Lung (tissue), 12 donors: ENCODE results near the gene TENT5C. TPM values are rescaled to one million over a fixed set of nuclear protein-coding genes. Genes with fewer than 3 reads are reported as not detected.

Experiments
- ATAC-seq: fragments of 200-7000 bp; cut with Tn5 transposase; one replicate; pipeline ENCODE4 v1.9.1; 2020; ENCODE audit warnings: moderate number of reproducible peaks; ENCODE audit not compliant: insufficient read depth, low FRiP score
- DNase-seq, 3 donors: peaks; one replicate each; pipeline ENCODE4 v3.0.0-alpha.2; 2013 to 2017
- H3K27ac ChIP-seq, 2 donors: one replicate each; pipeline ENCODE4 v1.5.1; 2013; ENCODE audit warnings: mild to moderate bottlenecking in 2 of 2, moderate library complexity in 2 of 2, control low read depth in 1 of 2, inconsistent platforms in 1 of 2, low read depth in 1 of 2, low read length in 1 of 2
- H3K27me3 ChIP-seq, 3 donors: one replicate each; pipeline ENCODE4 v1.5.1; 2013; ENCODE audit warnings: low read length in 2 of 3; ENCODE audit not compliant: control insufficient read depth in 3 of 3, insufficient read depth in 3 of 3
- H3K36me3 ChIP-seq, 4 donors: one replicate each; pipeline ENCODE4 v1.5.1; 2013; ENCODE audit warnings: low read length in 4 of 4, mild to moderate bottlenecking in 1 of 4, moderate library complexity in 1 of 4; ENCODE audit not compliant: control insufficient read depth in 4 of 4, insufficient read depth in 4 of 4
- H3K4me1 ChIP-seq, 5 donors: one replicate each; pipeline ENCODE4 v1.5.1; 2013; ENCODE audit warnings: low read length in 5 of 5, mild to moderate bottlenecking in 2 of 5, moderate library complexity in 1 of 5; ENCODE audit not compliant: control insufficient read depth in 5 of 5, insufficient read depth in 5 of 5
- H3K4me3 ChIP-seq: one replicate; pipeline ENCODE4 v1.5.1; 2013; ENCODE audit warnings: mild to moderate bottlenecking, control low read depth, moderate library complexity
- H3K9ac ChIP-seq, 2 donors: one replicate each; pipeline ENCODE4 v1.5.1; 2013; ENCODE audit warnings: low read length in 2 of 2, control low read depth in 1 of 2; ENCODE audit not compliant: insufficient read depth in 1 of 2
- H3K9me3 ChIP-seq, 4 donors: one replicate each; pipeline ENCODE4 v1.5.1; 2013; ENCODE audit warnings: low read length in 3 of 4, mild to moderate bottlenecking in 1 of 4, moderate library complexity in 1 of 4; ENCODE audit not compliant: control insufficient read depth in 4 of 4, insufficient read depth in 3 of 4
- WGBS, 2 donors: extraction: QIAGEN DNeasy Blood & Tissue Kit; methylation state at CpG; one replicate each; pipeline ENCODE4 v1.1.7; 2013; 5-methylcytosine and 5-hydroxymethylcytosine counted together
- polyA plus RNA-seq, 2 donors: library from polyadenylated mRNA; stranded (reverse); fragments of 200-250 nt; gene quantifications; one replicate each; pipeline ENCODE4 v1.2.1, GENCODE V29; 2013
- total RNA-seq, 2 donors: library from RNA; depleted of rRNA in 1 of 2; stranded (reverse); fragments of >200 nt in 1 of 2; gene quantifications; one replicate each; pipeline ENCODE4 v1.2.1, GENCODE V29; 2014 to 2021
- TF ChIP-seq, protein P1 (sequence below): IDR thresholded peaks from 2 replicates; pipeline ENCODE4 v1.5.1; 2012; ENCODE audit warnings: mild to moderate bottlenecking; ENCODE audit errors: control extremely low read depth, extremely low read depth
- donor health status: control.
- donor health status: control.
- donor health status: Bipolar disorder and iron deficiency.
- donor health status: healthy.
- donor health status: DM: yes; HTN: yes; CAD: no.

TENT5C gene
- total and polyA plus RNA-seq, 4 donors, result 2.7 to 39.0 (median 17.5) TPM

- no peak overlapping the region for H3K4me3 ChIP-seq
- DNase-seq (no peak), ATAC-seq (no peak)
- peaks cover 0 to 6% (median 2%) of the 10 kb centered on the region in 5 donors for H3K4me1 ChIP-seq
- TF ChIP-seq, protein P1, sequence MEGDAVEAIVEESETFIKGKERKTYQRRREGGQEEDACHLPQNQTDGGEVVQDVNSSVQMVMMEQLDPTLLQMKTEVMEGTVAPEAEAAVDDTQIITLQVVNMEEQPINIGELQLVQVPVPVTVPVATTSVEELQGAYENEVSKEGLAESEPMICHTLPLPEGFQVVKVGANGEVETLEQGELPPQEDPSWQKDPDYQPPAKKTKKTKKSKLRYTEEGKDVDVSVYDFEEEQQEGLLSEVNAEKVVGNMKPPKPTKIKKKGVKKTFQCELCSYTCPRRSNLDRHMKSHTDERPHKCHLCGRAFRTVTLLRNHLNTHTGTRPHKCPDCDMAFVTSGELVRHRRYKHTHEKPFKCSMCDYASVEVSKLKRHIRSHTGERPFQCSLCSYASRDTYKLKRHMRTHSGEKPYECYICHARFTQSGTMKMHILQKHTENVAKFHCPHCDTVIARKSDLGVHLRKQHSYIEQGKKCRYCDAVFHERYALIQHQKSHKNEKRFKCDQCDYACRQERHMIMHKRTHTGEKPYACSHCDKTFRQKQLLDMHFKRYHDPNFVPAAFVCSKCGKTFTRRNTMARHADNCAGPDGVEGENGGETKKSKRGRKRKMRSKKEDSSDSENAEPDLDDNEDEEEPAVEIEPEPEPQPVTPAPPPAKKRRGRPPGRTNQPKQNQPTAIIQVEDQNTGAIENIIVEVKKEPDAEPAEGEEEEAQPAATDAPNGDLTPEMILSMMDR, result no peak
- H3K9me3 ChIP-seq, result peaks cover 0 to 6% (median 0%) of the 10 kb centered on the region in 4 donors
- peaks cover 0 to 3% (median 0%) of the 10 kb centered on the region in 3 donors for H3K27me3 ChIP-seq
- H3K9ac ChIP-seq, result no peak overlapping the region
- 87 to 90% methylated on average over 6 of the region's 6 CpGs for WGBS, 2 donors
- H3K27ac ChIP-seq, result no peak overlapping the region
- no peaks in the 10 kb centered on the region for H3K36me3 ChIP-seq
These were observed 55.2 kb downstream of the TENT5C start for GRCh38 chr1:117661027-117661426.

DNA sequence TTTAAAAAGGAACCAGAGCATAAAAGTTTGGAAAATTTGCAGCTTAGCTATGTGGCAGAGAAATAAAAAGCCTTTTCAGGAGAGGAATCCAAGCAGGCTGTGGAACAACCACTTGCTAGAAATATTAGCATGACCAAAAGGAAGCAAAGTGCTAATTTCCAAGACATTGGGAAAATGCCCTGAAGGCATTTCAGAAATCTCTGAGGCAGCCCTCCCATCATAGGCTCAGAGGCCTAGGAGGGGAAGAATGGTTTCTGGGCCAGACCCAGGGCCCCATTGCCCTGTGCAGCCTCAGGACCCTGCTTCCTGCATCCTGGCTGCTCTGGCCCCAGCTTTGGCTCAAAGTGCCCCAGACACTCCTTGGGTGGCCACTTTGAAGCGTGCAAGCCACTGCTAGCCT, 56.8 kb downstream of the TENT5C start:
- Histone ChIP-seq H3K9me3 (peaks cover 0 to 6% (median 0%) of the 10 kb centered on the region in 4 donors), H3K4me1 (peaks cover 0 to 5% (median 0%) of the 10 kb centered on the region in 5 donors), H3K4me3 (no peak overlapping the region), H3K27me3 (no peaks in the 10 kb centered on the region), H3K27ac (no peak overlapping the region), H3K36me3 (no peaks in the 10 kb centered on the region), H3K9ac (no peak overlapping the region)
- 89 to 94% methylated on average over 1 of the region's 1 CpG for WGBS, 2 donors
- TF ChIP-seq, protein P1, result no peak
- DNase-seq, result no peak
- no peak for ATAC-seq

GRCh38 chr1:117663156-117663902, 57.5 kb downstream of the TENT5C start:
- Histone ChIP-seq H3K36me3 (no peaks in the 10 kb centered on the region), H3K27me3 (no peaks in the 10 kb centered on the region), H3K27ac (no peak overlapping the region), H3K4me1 (peaks cover 0 to 5% (median 0%) of the 10 kb centered on the region in 5 donors), H3K4me3 (no peak overlapping the region), H3K9ac (no peak overlapping the region), H3K9me3 (peaks cover 0 to 6% (median 0%) of the 10 kb centered on the region in 4 donors)
- ATAC-seq (no peak), DNase-seq (no peak)
- WGBS, 2 donors, result 92 to 93% methylated on average over 7 of the region's 7 CpGs
- TF ChIP-seq, protein P1, result no peak

DNA sequence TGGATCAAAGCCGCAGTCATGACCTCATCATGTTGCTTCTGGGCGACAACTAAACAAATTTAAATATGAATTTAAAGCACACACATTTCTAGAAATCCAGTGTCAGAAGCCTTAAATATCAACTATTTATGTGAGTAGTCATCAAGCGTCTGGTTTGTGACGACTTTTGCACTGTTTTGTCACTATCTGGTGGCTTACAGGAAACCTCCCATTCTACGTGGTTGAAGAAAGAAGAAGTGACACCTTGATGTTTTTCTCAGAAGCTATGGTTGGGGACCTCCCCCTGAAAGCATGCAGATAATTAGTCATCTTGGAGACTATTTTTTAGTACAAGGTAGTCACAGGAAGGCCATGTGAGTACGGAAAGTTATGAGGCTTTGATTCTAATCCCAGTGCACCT, 58.5 kb downstream of the TENT5C start:
- H3K27me3 ChIP-seq, result no peaks in the 10 kb centered on the region
- no peak overlapping the region for H3K4me3 ChIP-seq
- peaks cover 0 to 5% (median 0%) of the 10 kb centered on the region in 5 donors for H3K4me1 ChIP-seq
- no peak overlapping the region for H3K9ac ChIP-seq
- H3K36me3 ChIP-seq, result no peaks in the 10 kb centered on the region
- ATAC-seq (no peak), DNase-seq (no peak)
- TF ChIP-seq, protein P1, result no peak
- peaks cover 0 to 6% (median 0%) of the 10 kb centered on the region in 4 donors for H3K9me3 ChIP-seq
- H3K27ac ChIP-seq, result no peak overlapping the region
- 71 to 73% methylated on average over 6 of the region's 6 CpGs for WGBS, 2 donors
